Pons (tissue), 1 donor: ENCODE data around the gene REEP3.
"Not testable (repeated sequence)": the region's sequence is repeated elsewhere in the genome, so short reads cannot be mapped to it uniquely, and the experiment has no call there.

Experiments used
- DNase-seq: peaks from one replicate; pipeline ENCODE4 v3.0.0-alpha.2; 2016; ENCODE audit warnings: low spot score

REEP3 gene, protein sequence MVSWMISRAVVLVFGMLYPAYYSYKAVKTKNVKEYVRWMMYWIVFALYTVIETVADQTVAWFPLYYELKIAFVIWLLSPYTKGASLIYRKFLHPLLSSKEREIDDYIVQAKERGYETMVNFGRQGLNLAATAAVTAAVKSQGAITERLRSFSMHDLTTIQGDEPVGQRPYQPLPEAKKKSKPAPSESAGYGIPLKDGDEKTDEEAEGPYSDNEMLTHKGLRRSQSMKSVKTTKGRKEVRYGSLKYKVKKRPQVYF

GRCh38 chr10:63520500-63521415 is at the start of gene REEP3:
Gene REEP3, plus strand, starts transcription at chr10:63521401. Its CDS starts 145 bp downstream, at chr10:63521546.
- DNase-seq, result peak; percentile 37

GRCh38 chr10:63474488-63474887 is 46.7 kb upstream of the REEP3 start:
- DNase-seq, result no peak

- DNase-seq, result no peak
These were observed 43.3 kb upstream of the REEP3 start for GRCh38 chr10:63477927-63478326.

GRCh38 chr10:63478564-63478963 is 42.6 kb upstream of the REEP3 start:
- DNase-seq, result no peak

DNA sequence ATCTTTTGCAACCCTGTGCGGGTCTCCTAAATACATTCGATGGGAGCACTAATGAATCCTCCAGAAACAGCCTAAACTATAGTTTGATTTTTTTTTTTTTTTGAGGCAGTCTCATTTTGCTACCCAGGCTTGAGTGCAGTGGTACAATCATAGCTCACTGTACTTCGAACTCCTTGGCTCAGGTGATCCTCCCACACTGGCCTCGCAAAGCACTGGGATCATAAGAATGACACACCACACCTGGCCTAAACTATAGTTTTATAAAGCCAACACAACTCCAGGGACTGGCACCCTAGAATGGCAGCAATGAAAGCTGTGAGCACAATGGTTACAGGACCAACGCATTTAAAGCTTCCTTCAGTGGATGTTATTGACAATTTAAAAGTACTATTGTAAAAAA is 41.0 kb upstream of the REEP3 start:
- no peak for DNase-seq

DNA sequence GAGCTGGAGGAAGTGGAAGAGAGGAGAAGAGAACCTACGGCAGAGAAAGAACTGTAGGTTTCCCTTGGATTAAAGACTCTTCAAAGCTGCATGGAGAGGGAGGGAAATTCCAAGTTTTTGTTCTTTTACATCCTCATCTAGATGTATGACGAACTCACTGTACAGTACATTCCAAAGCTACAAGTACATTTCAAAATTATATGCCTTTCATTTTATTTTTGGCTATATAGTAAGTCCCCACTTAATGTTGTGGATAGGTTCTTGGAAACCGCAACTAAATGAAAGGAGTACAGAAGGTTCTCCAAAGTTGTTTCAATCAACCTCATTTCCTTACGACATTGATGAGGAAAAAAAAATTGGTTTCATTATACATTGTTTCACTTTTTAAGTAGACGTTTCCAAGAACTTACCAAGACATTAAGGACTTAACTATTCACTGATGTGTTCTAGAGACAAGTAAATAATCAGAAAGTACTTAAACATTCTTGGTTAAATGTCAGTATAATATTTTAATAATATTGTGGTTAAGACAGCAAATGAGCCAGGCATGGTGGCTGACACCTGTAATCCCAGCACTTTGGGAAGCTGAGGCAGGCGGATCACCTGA is 39.3 kb upstream of the REEP3 start:
- no peak for DNase-seq

DNA sequence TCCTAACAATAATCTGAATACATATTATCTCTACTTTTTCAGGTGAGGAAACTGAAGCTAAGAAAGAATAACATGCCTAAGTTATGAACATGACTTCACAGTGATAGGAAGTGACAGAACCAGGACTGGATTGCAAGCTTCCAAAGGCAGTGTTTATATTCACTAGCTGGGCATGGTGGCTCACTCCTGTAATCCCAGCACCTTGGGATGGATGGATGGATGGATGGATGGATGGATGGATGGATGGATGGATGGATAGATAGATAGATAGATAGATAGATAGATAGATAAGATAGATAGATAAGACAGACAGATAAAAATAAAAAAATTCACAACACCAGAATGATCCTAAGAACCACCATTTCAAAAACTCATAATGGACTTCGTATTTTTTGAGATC is 37.2 kb upstream of the REEP3 start:
- DNase-seq, result no peak

DNA sequence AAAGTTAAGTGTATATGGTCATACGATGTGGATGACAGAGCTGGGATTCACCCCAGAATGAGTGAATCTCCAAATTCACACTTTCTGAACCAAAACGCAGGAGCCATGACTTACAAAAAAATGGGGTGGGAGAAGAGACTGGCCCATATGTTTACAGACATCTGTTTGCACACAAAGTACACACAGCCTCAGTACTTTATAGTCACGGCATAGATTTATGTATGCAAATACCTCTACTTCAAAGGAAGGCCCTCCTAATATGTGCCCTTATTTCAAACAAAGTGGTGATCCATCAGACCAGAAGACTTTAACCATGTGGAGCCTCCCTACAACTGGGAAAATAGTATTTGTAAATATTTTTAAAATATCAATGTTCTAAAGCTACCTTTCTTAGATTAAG is 33.2 kb upstream of the REEP3 start:
- no peak for DNase-seq

GRCh38 chr10:63489838-63490237 is 31.4 kb upstream of the REEP3 start:
- DNase-seq, result no peak

- DNase-seq, result no peak
These were observed 29.4 kb upstream of the REEP3 start for GRCh38 chr10:63491588-63492316.

- not testable (repeated sequence) for DNase-seq
These were observed 28.9 kb upstream of the REEP3 start for GRCh38 chr10:63492317-63492690.

DNA sequence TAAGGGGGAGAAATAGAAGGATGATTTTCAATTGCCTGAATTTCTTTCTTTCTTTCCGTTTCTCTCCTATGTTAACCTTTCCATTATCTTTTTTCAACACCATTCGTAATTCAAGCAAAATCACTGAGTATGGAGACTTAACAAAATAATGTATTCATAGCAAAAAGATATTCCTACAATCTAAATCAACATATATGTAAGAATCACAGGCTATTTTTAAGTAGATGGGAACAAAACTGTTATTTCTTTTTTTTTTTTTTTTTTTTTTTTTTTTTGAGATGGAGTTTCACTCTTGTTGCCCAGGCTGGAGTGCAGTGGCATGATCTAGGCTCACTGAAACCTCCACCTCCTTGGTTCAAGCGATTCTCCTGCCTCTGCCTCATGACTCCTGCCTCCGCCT is 28.2 kb upstream of the REEP3 start:
- no peak for DNase-seq

- no peak for DNase-seq
These were observed 26.2 kb upstream of the REEP3 start for GRCh38 chr10:63494951-63495350.

- no peak for DNase-seq
These were observed 24.6 kb upstream of the REEP3 start for GRCh38 chr10:63496561-63496960.

DNA sequence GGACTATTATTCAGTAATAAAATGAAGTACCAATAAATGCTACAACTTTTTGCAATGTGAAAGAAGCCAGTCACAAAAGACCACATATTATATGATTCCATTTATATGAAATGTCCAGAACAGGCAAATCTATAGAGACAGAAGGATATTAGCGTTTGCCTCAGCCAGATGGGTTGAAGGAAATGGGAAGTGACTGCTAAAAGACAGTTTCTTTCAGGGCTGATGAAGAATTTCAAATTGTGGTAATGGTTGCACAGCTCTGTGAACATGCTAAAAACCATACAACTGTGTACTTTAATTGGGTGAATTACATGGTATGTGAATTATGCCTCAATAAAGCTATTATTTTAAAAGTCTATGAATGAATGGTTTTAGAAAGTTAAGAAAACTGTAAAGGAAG is 23.9 kb upstream of the REEP3 start:
- DNase-seq, result no peak

DNA sequence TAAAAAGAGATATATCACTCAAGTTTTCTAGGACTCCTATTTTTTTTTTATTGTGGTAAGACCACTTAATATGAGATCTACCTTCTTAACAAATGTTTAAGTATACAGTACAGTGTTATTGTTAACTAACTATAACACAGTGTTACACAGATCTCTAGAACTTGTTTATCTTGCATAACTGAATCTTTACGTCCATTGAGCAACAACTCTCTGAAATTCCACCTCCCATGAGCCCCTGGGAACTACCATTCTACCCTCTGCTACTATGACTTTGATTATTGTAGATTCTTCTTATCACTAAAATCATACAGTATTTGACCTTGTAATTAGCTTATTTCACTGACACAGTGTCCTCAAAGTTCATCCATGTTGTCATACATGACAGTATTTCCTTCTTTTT is 22.5 kb upstream of the REEP3 start:
- DNase-seq, result no peak

DNA sequence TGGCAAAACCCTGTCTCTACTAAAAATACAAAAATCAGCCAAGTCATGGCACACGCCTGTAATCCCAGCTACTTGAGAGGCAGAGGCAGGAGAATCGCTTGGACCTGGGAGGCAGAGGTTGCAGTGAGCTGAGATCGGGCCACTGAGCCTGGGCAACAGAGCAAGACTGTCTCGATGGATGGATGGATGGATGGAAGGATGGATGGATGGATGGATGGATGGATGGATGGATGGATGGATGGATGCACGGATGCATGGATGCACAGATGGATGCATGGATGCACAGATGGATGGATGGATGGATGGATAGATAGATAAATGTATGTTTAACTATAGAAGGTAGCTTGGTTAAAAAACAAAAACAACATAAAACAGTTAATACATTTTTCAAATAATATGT is 20.6 kb upstream of the REEP3 start:
- not testable (repeated sequence) for DNase-seq

- DNase-seq, result no peak
These were observed 19.2 kb upstream of the REEP3 start for GRCh38 chr10:63501954-63502353.

DNA sequence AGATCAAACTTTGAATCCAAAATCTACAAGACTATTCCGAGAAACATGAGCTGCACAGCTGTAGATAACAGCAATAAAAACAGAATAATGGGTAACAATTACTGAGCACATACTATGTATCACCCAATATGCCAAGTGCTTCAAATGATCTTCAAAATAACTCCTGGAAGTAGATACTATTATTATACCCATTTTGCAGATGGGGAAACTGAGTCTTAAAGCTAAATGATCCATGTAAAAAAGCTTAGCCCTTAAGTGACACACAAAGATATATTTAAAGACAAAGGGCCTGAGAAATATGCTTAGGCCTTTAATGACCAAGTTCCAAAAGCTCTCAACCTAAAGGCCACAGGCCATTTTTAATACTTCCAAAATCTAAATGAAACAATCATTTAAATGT is 18.4 kb upstream of the REEP3 start:
- no peak for DNase-seq

DNA sequence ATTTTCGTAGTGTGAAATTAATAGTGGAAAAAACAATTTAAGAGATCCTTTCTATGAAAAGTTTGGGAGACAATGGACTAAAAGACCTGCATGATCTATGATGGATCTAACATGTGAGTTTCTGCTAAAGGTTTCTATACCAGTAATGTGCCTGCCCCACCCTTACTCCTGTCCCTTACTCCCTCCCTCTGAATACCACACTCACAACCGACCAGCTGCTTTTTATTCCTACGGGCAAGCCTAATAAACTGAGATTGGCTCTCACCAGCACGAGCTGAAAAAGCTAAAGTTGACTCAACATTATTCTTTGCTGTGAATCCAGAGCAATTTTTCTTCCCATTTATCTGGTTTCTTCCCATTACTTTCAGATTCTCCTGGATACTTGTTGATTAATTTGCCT is 17.8 kb upstream of the REEP3 start:
- no peak for DNase-seq

- no peak for DNase-seq
These were observed 16.9 kb upstream of the REEP3 start for GRCh38 chr10:63504145-63504881.

DNA sequence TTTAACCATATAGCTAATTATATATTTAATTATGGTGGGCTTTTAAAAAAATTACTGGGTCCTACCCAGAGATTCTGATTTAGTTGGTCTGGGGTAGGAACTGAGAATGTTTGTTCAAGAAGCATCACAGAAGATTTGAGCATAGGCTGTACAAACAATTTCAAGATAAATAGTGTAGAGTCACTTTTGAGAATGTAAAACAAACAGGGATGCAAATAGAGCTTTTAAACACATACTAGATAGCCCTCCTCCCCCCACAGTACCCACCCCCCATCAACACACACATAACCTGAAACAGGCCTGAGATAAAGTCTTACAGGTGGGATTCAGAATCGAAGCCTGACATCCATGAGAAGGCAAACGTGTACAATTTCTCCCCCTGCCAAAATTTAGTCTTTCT is 15.6 kb upstream of the REEP3 start:
- no peak for DNase-seq
